ENCODE results near the gene ORAI3. TPM values are rescaled to one million over a fixed set of nuclear protein-coding genes. Genes with fewer than 3 reads are reported as not detected.

The ORAI3 gene
- polyA plus RNA-seq, 1 donor from 2014 or later: 7.3 TPM

GRCh38 chr16:30966033-30966619 lies 17.3 kb downstream of the ORAI3 start:
- Histone ChIP-seq H4K20me1 (ENCODE audit: insufficient read depth) (no peaks in the 10 kb centered on the region), H2AFZ (ENCODE audit: low read depth, low read length) (no peak overlapping the region), H3K27ac (ENCODE audit: low read length) (no peak overlapping the region), H3K4me3 (ENCODE audit: low read length) (no peak overlapping the region), H3K9me2 (ENCODE audit: insufficient read depth, low read length) (no peaks in the 10 kb centered on the region), H3K79me2 (replicated peaks; ENCODE audit: insufficient read depth, low read length) (no peaks in the 10 kb centered on the region), H3K9me3 (ENCODE audit: low read length) (no peaks in the 10 kb centered on the region), H3F3A (ENCODE audit: insufficient read depth, low read length, poor library complexity, severe bottlenecking) (no peaks in the 10 kb centered on the region), H3K27me3 (ENCODE audit: insufficient read depth, low read depth, low read length) (no peaks in the 10 kb centered on the region), H3K4me2 (ENCODE audit: low read length) (no peak overlapping the region), H3K36me3 (ENCODE audit: insufficient read depth, low read length) (no peaks in the 10 kb centered on the region), H3K9ac (ENCODE audit: low read length) (no peak overlapping the region)
- TF ChIP-seq MXI1 (conservative IDR thresholded peaks at IDR 0.05; ENCODE audit: poor library complexity, severe bottlenecking): no peak
- no peak for TF ChIP-seq REST (IDR thresholded peaks at IDR 0.05; ENCODE audit: borderline replicate concordance)
- no peak for TF ChIP-seq SMC3 (conservative IDR thresholded peaks at IDR 0.05; ENCODE audit: poor library complexity)
- TF ChIP-seq TAF1 (IDR thresholded peaks at IDR 0.05; ENCODE audit: low read depth): no peak
- TF ChIP-seq RAD21 (conservative IDR thresholded peaks at IDR 0.05): no peak
- no peak for TF ChIP-seq POLR2AphosphoS5 (IDR thresholded peaks at IDR 0.05)
- no peak for TF ChIP-seq EP300 (conservative IDR thresholded peaks at IDR 0.05; ENCODE audit: poor library complexity, severe bottlenecking)
- TF ChIP-seq EZH2 (IDR thresholded peaks at IDR 0.05; ENCODE audit: borderline replicate concordance, insufficient read depth, low read length, poor library complexity, severe bottlenecking): no peak
- TF ChIP-seq CTCF (IDR thresholded peaks at IDR 0.05; ENCODE audit: poor library complexity, severe bottlenecking): no peak

DNA sequence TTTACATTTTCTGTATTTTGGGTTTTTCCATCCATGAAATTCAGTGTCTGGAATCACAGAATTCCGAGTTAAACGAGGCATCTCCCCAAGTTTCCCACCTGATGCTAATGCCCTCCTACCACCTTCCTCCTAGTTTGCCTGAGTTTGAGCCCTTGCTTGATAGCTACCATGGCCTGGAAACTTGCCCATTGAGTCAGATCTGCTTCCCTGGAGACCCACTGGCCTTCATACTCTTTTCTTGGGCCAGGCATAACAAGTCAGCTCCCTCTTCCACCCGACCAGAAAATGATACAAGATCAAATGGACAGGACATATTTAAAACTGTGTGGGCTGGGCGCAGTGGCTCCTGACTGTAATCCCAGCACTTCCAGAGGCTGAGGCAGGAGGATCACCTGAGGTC lies 18.9 kb downstream of the ORAI3 start:
- Histone ChIP-seq H4K20me1 (ENCODE audit: insufficient read depth) (no peaks in the 10 kb centered on the region), H3K9me2 (ENCODE audit: insufficient read depth, low read length) (no peaks in the 10 kb centered on the region), H3K36me3 (ENCODE audit: insufficient read depth, low read length) (no peaks in the 10 kb centered on the region), H2AFZ (ENCODE audit: low read depth, low read length) (no peak overlapping the region), H3K27me3 (ENCODE audit: insufficient read depth, low read depth, low read length) (no peaks in the 10 kb centered on the region), H3K27ac (ENCODE audit: low read length) (no peak overlapping the region), H3K4me3 (ENCODE audit: low read length) (no peak overlapping the region), H3K79me2 (replicated peaks; ENCODE audit: insufficient read depth, low read length) (no peaks in the 10 kb centered on the region), H3K4me2 (ENCODE audit: low read length) (no peak overlapping the region), H3K9ac (ENCODE audit: low read length) (no peak overlapping the region), H3K9me3 (ENCODE audit: low read length) (no peaks in the 10 kb centered on the region), H3F3A (ENCODE audit: insufficient read depth, low read length, poor library complexity, severe bottlenecking) (no peaks in the 10 kb centered on the region)
- TF ChIP-seq TAF1 (IDR thresholded peaks at IDR 0.05; ENCODE audit: low read depth) (no peak), POLR2AphosphoS5 (IDR thresholded peaks at IDR 0.05) (no peak), EP300 (conservative IDR thresholded peaks at IDR 0.05; ENCODE audit: poor library complexity, severe bottlenecking) (no peak), RAD21 (conservative IDR thresholded peaks at IDR 0.05) (no peak), REST (IDR thresholded peaks at IDR 0.05; ENCODE audit: borderline replicate concordance) (no peak), CTCF (IDR thresholded peaks at IDR 0.05; ENCODE audit: poor library complexity, severe bottlenecking) (no peak), MXI1 (conservative IDR thresholded peaks at IDR 0.05; ENCODE audit: poor library complexity, severe bottlenecking) (no peak), SMC3 (conservative IDR thresholded peaks at IDR 0.05; ENCODE audit: poor library complexity) (no peak), EZH2 (IDR thresholded peaks at IDR 0.05; ENCODE audit: borderline replicate concordance, insufficient read depth, low read length, poor library complexity, severe bottlenecking) (no peak)
